Measurements from ENCODE around the gene FPR1.

The FPR1 gene

DNA sequence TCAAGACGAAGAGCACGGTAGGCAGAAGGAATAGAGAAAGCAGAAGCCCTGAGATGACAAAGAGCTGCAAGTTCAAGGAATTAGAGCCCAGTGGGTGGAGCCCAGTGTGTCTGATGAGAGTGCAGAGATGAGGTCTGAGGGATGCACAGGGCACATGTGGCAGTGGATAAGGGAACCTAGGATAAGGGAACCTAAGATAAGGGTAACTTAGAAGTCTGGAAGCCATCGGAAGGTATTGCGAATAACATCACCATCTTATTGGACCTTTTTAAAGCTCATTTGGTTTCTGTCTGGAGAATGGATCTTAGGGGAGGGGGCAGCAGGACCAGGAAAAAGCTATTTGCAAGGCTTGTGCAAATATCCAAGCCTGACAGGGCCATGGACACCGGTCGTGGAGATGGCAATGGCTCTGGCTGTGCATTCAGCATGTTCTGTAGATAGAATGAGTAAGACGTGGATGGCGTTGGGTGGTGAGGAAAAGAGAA lies 44.6 kb upstream of the FPR1 start:
- ChIA-PET CTCF (no interaction called here), POLR2A (no interaction called here)

DNA sequence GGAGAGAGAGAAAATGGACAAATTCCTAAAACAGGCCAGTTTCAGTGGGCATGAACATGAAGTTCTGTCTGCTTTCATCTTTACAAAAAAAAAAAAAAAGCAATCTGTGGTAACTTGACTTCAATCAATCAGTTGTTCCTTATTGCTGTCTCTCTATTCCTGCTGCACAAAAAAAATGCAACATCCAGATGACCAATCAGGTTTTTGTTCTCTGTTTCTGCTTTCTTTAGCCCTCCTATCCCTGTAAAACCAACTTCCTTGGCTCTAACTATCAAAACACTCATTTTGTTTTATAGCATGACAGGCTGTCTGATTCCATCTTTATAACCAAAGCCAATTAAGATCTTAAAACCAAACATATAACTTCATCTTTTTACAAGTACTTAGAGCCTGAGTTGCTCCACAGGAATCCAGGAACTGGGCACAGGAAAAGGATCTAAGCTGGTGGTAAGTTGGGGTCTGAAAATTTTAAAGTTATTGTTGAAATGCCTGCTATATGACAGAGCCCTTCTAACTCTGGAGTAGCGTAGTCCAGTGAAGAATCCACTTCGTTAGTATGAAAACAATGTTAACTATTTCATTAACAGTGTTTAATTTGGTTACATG lies 43.3 kb upstream of the FPR1 start, which contains the start of gene FPR3:
Gene FPR3 (plus strand): TSS at position 273 of the 606 bp plus-strand sequence. CDS start 28,592 bp downstream, outside the sequence.
- CTCF ChIA-PET = no interaction called here
- DNase-seq (ENCODE audit: extremely low spot score) = no peak
- TF ChIP-seq NFRKB (IDR thresholded peaks at IDR 0.05) = no peak
- no peak for TF ChIP-seq LEF1 (IDR thresholded peaks at IDR 0.05; ENCODE audit: borderline replicate concordance)
- TF ChIP-seq ELF4 (IDR thresholded peaks at IDR 0.05) = no peak
- no peak for TF ChIP-seq ARNT (IDR thresholded peaks at IDR 0.05)
- TF ChIP-seq FOXK2 (IDR thresholded peaks at IDR 0.05) = no peak
- no peak for TF ChIP-seq L3MBTL2 (conservative IDR thresholded peaks at IDR 0.05)
- no peak for TF ChIP-seq TARDBP (IDR thresholded peaks at IDR 0.05)
- TF ChIP-seq ZNF384 (IDR thresholded peaks at IDR 0.05) = no peak
- no peak for TF ChIP-seq FOXA1 (IDR thresholded peaks at IDR 0.05)
- TF ChIP-seq SP1 (IDR thresholded peaks at IDR 0.05) = no peak
- TF ChIP-seq, protein P1, sequence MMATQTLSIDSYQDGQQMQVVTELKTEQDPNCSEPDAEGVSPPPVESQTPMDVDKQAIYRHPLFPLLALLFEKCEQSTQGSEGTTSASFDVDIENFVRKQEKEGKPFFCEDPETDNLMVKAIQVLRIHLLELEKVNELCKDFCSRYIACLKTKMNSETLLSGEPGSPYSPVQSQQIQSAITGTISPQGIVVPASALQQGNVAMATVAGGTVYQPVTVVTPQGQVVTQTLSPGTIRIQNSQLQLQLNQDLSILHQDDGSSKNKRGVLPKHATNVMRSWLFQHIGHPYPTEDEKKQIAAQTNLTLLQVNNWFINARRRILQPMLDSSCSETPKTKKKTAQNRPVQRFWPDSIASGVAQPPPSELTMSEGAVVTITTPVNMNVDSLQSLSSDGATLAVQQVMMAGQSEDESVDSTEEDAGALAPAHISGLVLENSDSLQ (IDR thresholded peaks at IDR 0.05) = no peak
- no peak for TF ChIP-seq BHLHE40 (IDR thresholded peaks at IDR 0.05; ENCODE audit: borderline replicate concordance)
- no peak for TF ChIP-seq CTBP1 (IDR thresholded peaks at IDR 0.05; ENCODE audit: borderline replicate concordance)
- no peak for TF ChIP-seq HDGF (IDR thresholded peaks at IDR 0.05; ENCODE audit: borderline replicate concordance)
- no peak for TF ChIP-seq FOXM1 (IDR thresholded peaks at IDR 0.05; ENCODE audit: borderline replicate concordance)
- TF ChIP-seq SUZ12 (IDR thresholded peaks at IDR 0.05) = no peak
- POLR2A ChIA-PET = no interaction called here

More for the DNA sequence above, 44.6 kb upstream of the FPR1 start:
- TF ChIP-seq FOXA1 (IDR thresholded peaks at IDR 0.05) (no peak), FOXK2 (IDR thresholded peaks at IDR 0.05) (no peak), FOXM1 (IDR thresholded peaks at IDR 0.05; ENCODE audit: borderline replicate concordance) (no peak), LEF1 (IDR thresholded peaks at IDR 0.05; ENCODE audit: borderline replicate concordance) (no peak), SP1 (IDR thresholded peaks at IDR 0.05) (no peak), L3MBTL2 (conservative IDR thresholded peaks at IDR 0.05) (no peak), TARDBP (IDR thresholded peaks at IDR 0.05) (no peak), HDGF (IDR thresholded peaks at IDR 0.05; ENCODE audit: borderline replicate concordance) (no peak), NFRKB (IDR thresholded peaks at IDR 0.05) (no peak), BHLHE40 (IDR thresholded peaks at IDR 0.05; ENCODE audit: borderline replicate concordance) (no peak), ELF4 (IDR thresholded peaks at IDR 0.05) (no peak), SUZ12 (IDR thresholded peaks at IDR 0.05) (no peak), CTBP1 (IDR thresholded peaks at IDR 0.05; ENCODE audit: borderline replicate concordance) (no peak), ZNF384 (IDR thresholded peaks at IDR 0.05) (no peak), ARNT (IDR thresholded peaks at IDR 0.05) (no peak)
- TF ChIP-seq, protein P1 (IDR thresholded peaks at IDR 0.05) = no peak
- no peak for DNase-seq (ENCODE audit: extremely low spot score)

DNA sequence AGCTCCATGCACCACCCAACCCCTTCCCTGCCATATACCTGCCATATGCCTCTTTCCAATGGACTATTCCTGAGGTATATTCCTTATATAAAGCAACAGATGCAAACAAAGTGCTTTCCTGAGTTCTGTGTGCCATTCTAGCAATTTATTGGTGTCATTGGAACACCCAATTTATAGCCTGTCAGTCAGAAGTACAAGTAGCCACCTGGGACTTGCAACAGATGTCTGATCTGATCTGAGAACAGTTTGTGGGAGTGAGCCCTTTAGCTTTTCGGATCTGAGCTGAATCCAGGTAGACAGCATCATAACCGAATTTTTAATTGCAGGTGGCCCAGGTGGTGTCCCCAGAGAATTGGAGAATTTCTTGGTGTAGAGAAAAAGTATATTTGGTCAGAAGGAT lies 42.3 kb upstream of the FPR1 start:
- TF ChIP-seq TARDBP (IDR thresholded peaks at IDR 0.05) = no peak
- TF ChIP-seq NFRKB (IDR thresholded peaks at IDR 0.05) = no peak
- TF ChIP-seq, protein P1 (IDR thresholded peaks at IDR 0.05) = no peak
- TF ChIP-seq CTBP1 (IDR thresholded peaks at IDR 0.05; ENCODE audit: borderline replicate concordance) = no peak
- no peak for TF ChIP-seq BHLHE40 (IDR thresholded peaks at IDR 0.05; ENCODE audit: borderline replicate concordance)
- TF ChIP-seq L3MBTL2 (conservative IDR thresholded peaks at IDR 0.05) = no peak
- no peak for TF ChIP-seq FOXK2 (IDR thresholded peaks at IDR 0.05)
- no peak for TF ChIP-seq HDGF (IDR thresholded peaks at IDR 0.05; ENCODE audit: borderline replicate concordance)
- TF ChIP-seq LEF1 (IDR thresholded peaks at IDR 0.05; ENCODE audit: borderline replicate concordance) = no peak
- TF ChIP-seq SP1 (IDR thresholded peaks at IDR 0.05) = no peak
- no peak for TF ChIP-seq FOXA1 (IDR thresholded peaks at IDR 0.05)
- no peak for TF ChIP-seq ARNT (IDR thresholded peaks at IDR 0.05)
- TF ChIP-seq FOXM1 (IDR thresholded peaks at IDR 0.05; ENCODE audit: borderline replicate concordance) = no peak
- POLR2A ChIA-PET = no interaction called here
- DNase-seq (ENCODE audit: extremely low spot score) = no peak
- CTCF ChIA-PET = no interaction called here

DNA sequence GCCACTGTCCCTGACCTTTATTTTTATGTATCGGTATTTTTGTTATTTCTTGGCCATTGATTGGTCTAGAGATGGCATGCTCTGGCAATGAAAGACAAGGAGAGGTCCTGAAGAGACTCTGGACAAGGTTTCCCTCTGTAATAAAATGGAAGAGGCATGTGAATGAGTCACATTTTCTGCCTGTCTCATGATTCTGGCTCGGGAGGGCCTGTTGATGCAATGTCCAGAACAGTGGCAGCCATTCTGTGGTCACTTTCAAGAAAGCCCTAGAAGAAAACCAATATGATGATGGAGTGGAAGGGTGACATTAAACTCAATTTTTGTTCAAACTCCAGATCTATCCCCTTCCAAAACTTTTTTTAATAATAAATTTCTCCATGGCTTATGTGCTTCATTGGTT lies 41.3 kb upstream of the FPR1 start:
- DNase-seq (ENCODE audit: extremely low spot score) = no peak
- POLR2A ChIA-PET = no interaction called here
- no peak for TF ChIP-seq LEF1 (IDR thresholded peaks at IDR 0.05; ENCODE audit: borderline replicate concordance)
- TF ChIP-seq ZNF384 (IDR thresholded peaks at IDR 0.05) = no peak
- no peak for TF ChIP-seq FOXK2 (IDR thresholded peaks at IDR 0.05)
- TF ChIP-seq SUZ12 (IDR thresholded peaks at IDR 0.05) = no peak
- no peak for TF ChIP-seq ARNT (IDR thresholded peaks at IDR 0.05)
- no peak for TF ChIP-seq BHLHE40 (IDR thresholded peaks at IDR 0.05; ENCODE audit: borderline replicate concordance)
- TF ChIP-seq HDGF (IDR thresholded peaks at IDR 0.05; ENCODE audit: borderline replicate concordance) = no peak
- CTCF ChIA-PET = no interaction called here

DNA sequence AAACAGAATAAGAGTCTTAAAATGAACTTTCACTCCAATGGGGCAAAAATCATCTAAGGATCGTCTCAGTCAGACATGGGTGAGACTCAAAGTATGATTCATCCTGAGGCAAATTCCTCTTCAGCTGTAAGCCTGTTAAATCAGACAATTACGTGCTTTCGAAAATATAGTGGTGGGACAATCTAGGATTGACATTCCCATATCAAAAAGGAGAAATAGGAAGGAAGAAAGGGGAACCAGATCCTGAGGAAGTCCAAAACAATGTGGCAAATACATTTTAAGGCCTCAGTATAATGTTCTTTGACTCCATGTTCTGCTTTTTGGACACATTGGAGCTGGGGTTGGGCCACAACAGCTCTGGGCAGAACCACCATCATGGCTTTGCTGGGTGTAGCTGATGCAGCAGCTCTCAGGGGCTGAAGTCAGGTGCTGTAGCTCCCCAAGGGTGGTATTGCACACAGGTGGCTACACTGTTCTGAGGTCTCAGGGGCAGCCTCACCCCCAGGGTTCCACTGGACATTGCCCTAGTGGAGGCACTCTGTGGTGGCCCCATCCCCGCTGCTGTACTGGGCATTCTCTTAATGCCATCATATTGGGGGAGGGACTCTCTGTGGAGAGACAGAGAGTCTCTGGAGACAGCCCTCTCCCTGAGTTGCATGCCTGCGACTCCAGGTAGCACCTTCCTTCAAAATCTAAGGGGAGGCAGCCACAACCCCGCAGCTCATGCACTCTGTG lies 37.5 kb upstream of the FPR1 start:
- DNase-seq (ENCODE audit: extremely low spot score) = no peak
- ChIA-PET POLR2A (no interaction called here), CTCF (no interaction called here)
- TF ChIP-seq NFRKB (IDR thresholded peaks at IDR 0.05) (no peak), FOXM1 (IDR thresholded peaks at IDR 0.05; ENCODE audit: borderline replicate concordance) (no peak), ZNF384 (IDR thresholded peaks at IDR 0.05) (no peak), HDGF (IDR thresholded peaks at IDR 0.05; ENCODE audit: borderline replicate concordance) (no peak), CTBP1 (IDR thresholded peaks at IDR 0.05; ENCODE audit: borderline replicate concordance) (no peak), BHLHE40 (IDR thresholded peaks at IDR 0.05; ENCODE audit: borderline replicate concordance) (no peak), SP1 (IDR thresholded peaks at IDR 0.05) (no peak), TARDBP (IDR thresholded peaks at IDR 0.05) (no peak), ELF4 (IDR thresholded peaks at IDR 0.05) (no peak), ARNT (IDR thresholded peaks at IDR 0.05) (no peak), FOXA1 (IDR thresholded peaks at IDR 0.05) (no peak), SUZ12 (IDR thresholded peaks at IDR 0.05) (no peak), LEF1 (IDR thresholded peaks at IDR 0.05; ENCODE audit: borderline replicate concordance) (no peak), L3MBTL2 (conservative IDR thresholded peaks at IDR 0.05) (no peak), FOXK2 (IDR thresholded peaks at IDR 0.05) (no peak)
- TF ChIP-seq, protein P1 (IDR thresholded peaks at IDR 0.05) = no peak

All from HEK293T (cell line).